Mesodermal cell (in vitro differentiated cells): Measurements from ENCODE around the gene GNAL.
"Not testable (repeated sequence)": the region's sequence is repeated elsewhere in the genome, so short reads cannot be mapped to it uniquely, and the experiment has no call there.

Experiments used
- H3K27ac ChIP-seq: 2 replicates; pipeline ENCODE4 v1.7.0; 2013; ENCODE audit warnings: mild to moderate bottlenecking, low read depth, low read length, moderate library complexity; ENCODE audit not compliant: severe bottlenecking
- H3K36me3 ChIP-seq: 2 replicates; pipeline ENCODE4 v1.7.1; 2013; ENCODE audit warnings: mild to moderate bottlenecking, low read length, moderate library complexity; ENCODE audit not compliant: control insufficient read depth, insufficient read depth
- H3K4me1 ChIP-seq: one replicate; pipeline ENCODE4 v1.7.1; 2013; ENCODE audit warnings: mild to moderate bottlenecking, low read length; ENCODE audit not compliant: insufficient read depth, control insufficient read depth, poor library complexity, severe bottlenecking
- H3K4me3 ChIP-seq: 2 replicates; pipeline ENCODE4 v1.7.0; 2013; ENCODE audit warnings: low read length, control low read depth, mild to moderate bottlenecking; ENCODE audit not compliant: insufficient read depth, poor library complexity, severe bottlenecking; ENCODE audit errors: extremely low read depth
- H3K9me3 ChIP-seq: 2 replicates; pipeline ENCODE4 v1.7.1; 2013; ENCODE audit warnings: mild to moderate bottlenecking, low read length, moderate library complexity; ENCODE audit not compliant: control insufficient read depth
- WGBS, 2 experiments: methylation state at CpG; one replicate each; pipeline ENCODE4 v1.1.5; 2013; ENCODE audit warnings: missing lambda C conversion rate in 2 of 2; ENCODE audit not compliant: insufficient coverage in 2 of 2; 5-methylcytosine and 5-hydroxymethylcytosine counted together

Gene GNAL

GRCh38 chr18:11886577-11887110 is 197.6 kb downstream of the GNAL start:
- Histone ChIP-seq H3K4me3 (no peak overlapping the region), H3K36me3 (peaks cover 41% of the 10 kb centered on the region), H3K27ac (no peak overlapping the region), H3K4me1 (no peaks in the 10 kb centered on the region), H3K9me3 (no peaks in the 10 kb centered on the region)
- WGBS, 2 experiments = 96 to 99% methylated on average over 12 to 13 of the region's 19 CpGs

- 77 to 85% methylated on average over 3 of the region's 8 CpGs for WGBS, 2 experiments
- Histone ChIP-seq H3K27ac (no peak overlapping the region), H3K9me3 (no peaks in the 10 kb centered on the region), H3K36me3 (peaks cover 43% of the 10 kb centered on the region), H3K4me1 (no peaks in the 10 kb centered on the region), H3K4me3 (no peak overlapping the region)
Observed at GRCh38 chr18:11887328-11888128, 198.5 kb downstream of the GNAL start.

- Histone ChIP-seq H3K4me3 (no peak overlapping the region), H3K27ac (no peak overlapping the region), H3K4me1 (peaks cover 6% of the 10 kb centered on the region), H3K9me3 (no peaks in the 10 kb centered on the region), H3K36me3 (peaks cover 46% of the 10 kb centered on the region)
- WGBS, 2 experiments = no CpG with 5 or more reads among the region's 2 CpGs
Observed at GRCh38 chr18:11888726-11889125, 199.7 kb downstream of the GNAL start.

- H3K4me3 ChIP-seq = no peak overlapping the region
- H3K27ac ChIP-seq = no peak overlapping the region
- no peaks in the 10 kb centered on the region for H3K9me3 ChIP-seq
- WGBS, 2 experiments = 98% methylated on average over 3 to 5 of the region's 5 CpGs
- H3K36me3 ChIP-seq = peaks cover 40% of the 10 kb centered on the region
- H3K4me1 ChIP-seq = peaks cover 7% of the 10 kb centered on the region
Observed at GRCh38 chr18:11889284-11889683, 200.2 kb downstream of the GNAL start.

GRCh38 chr18:11891737-11892136 is 202.7 kb downstream of the GNAL start:
- 94 to 100% methylated on average over 6 of the region's 9 CpGs for WGBS, 2 experiments
- Histone ChIP-seq H3K36me3 (peaks cover 41% of the 10 kb centered on the region), H3K4me1 (peaks cover 7% of the 10 kb centered on the region), H3K27ac (no peak overlapping the region), H3K4me3 (no peak overlapping the region), H3K9me3 (no peaks in the 10 kb centered on the region)

- H3K4me1 ChIP-seq, H3K9me3 ChIP-seq, H3K27ac ChIP-seq, H3K4me3 ChIP-seq: not testable (repeated sequence)
- H3K36me3 ChIP-seq = peaks cover 37% of the 10 kb centered on the region
- WGBS, 2 experiments = 80 to 94% methylated on average over 3 to 5 of the region's 7 CpGs
Observed at GRCh38 chr18:11892438-11892837, 203.4 kb downstream of the GNAL start.

GRCh38 chr18:11897781-11898180 is 208.7 kb downstream of the GNAL start:
- Histone ChIP-seq H3K36me3 (peaks cover 30% of the 10 kb centered on the region), H3K4me1 (peaks cover 8% of the 10 kb centered on the region)

GRCh38 chr18:11899063-11899462 is 210.0 kb downstream of the GNAL start:
- Histone ChIP-seq H3K9me3 (no peaks in the 10 kb centered on the region), H3K4me3 (no peak overlapping the region), H3K4me1 (peaks cover 5% of the 10 kb centered on the region), H3K36me3 (peaks cover 28% of the 10 kb centered on the region), H3K27ac (no peak overlapping the region)
- 80% methylated on average over 1 of the region's 3 CpGs; no CpG with 5 or more reads in 1 of the 2 experiments for WGBS, 2 experiments

More at GRCh38 chr18:11897781-11898180, 208.7 kb downstream of the GNAL start:
- WGBS, 2 experiments = 80 to 85% methylated on average over 1 of the region's 1 CpG
- no peak overlapping the region for H3K4me3 ChIP-seq
- H3K9me3 ChIP-seq = no peaks in the 10 kb centered on the region
- no peak overlapping the region for H3K27ac ChIP-seq

- no peak overlapping the region for H3K27ac ChIP-seq
- no peak overlapping the region for H3K4me3 ChIP-seq
- peaks cover 5% of the 10 kb centered on the region for H3K4me1 ChIP-seq
- 93 to 95% methylated on average over 2 to 3 of the region's 5 CpGs for WGBS, 2 experiments
- peaks cover 18% of the 10 kb centered on the region for H3K36me3 ChIP-seq
- H3K9me3 ChIP-seq = no peaks in the 10 kb centered on the region
Observed at GRCh38 chr18:11901826-11902438, 212.9 kb downstream of the GNAL start.

GRCh38 chr18:11902522-11903292 is 213.6 kb downstream of the GNAL start:
- H3K9me3 ChIP-seq = no peaks in the 10 kb centered on the region
- no peak overlapping the region for H3K4me3 ChIP-seq
- H3K4me1 ChIP-seq = peaks cover 10% of the 10 kb centered on the region
- peaks cover 18% of the 10 kb centered on the region for H3K36me3 ChIP-seq
- WGBS, 2 experiments = 62 to 74% methylated on average over 3 of the region's 7 CpGs
- no peak overlapping the region for H3K27ac ChIP-seq
